Heart left ventricle (tissue), 16 donors: Measurements from ENCODE around the gene CYB5D1. TPM values are rescaled to one million over a fixed set of nuclear protein-coding genes. Genes with fewer than 3 reads are reported as not detected.

Source experiments
- ATAC-seq, 4 donors: fragments of 200-7000 bp; cut with Tn5 transposase; one replicate each; pipeline ENCODE4 v1.9.1; 2020 to 2022; ENCODE audit warnings: moderate library complexity in 4 of 4, mild to moderate bottlenecking in 3 of 4, moderate number of reproducible peaks in 1 of 4
- DNase-seq, 5 donors: peaks; one replicate each; pipeline ENCODE4 v3.0.0-alpha.2; 2020
- H3K27ac ChIP-seq, 12 donors: fragments of 200-600 bp; sonication (generic) in 4 of 12; one replicate each; pipeline versions ENCODE4 v1.5.0 to v1.8.0; 2016 to 2022; ENCODE audit warnings: mild to moderate bottlenecking in 2 of 12
- H3K27me3 ChIP-seq, 9 donors: fragments of 200-600 bp; sonication (generic) in 2 of 9; one replicate each; pipeline versions ENCODE4 v1.5.1 to v1.8.0; 2016 to 2022; ENCODE audit warnings: mild to moderate bottlenecking in 3 of 9
- H3K36me3 ChIP-seq, 9 donors: fragments of 200-600 bp; sonication (generic) in 2 of 9; one replicate each; pipeline versions ENCODE4 v1.5.0 to v1.8.0; 2018 to 2022; ENCODE audit warnings: mild to moderate bottlenecking in 2 of 9
- H3K4me1 ChIP-seq, 12 donors: fragments of 200-600 bp; sonication (generic) in 4 of 12; one replicate each; pipeline versions ENCODE4 v1.5.0 to v1.8.0; 2016 to 2022; ENCODE audit warnings: mild to moderate bottlenecking in 3 of 12
- H3K4me3 ChIP-seq, 12 donors: fragments of 200-600 bp; sonication (generic) in 4 of 12; one replicate each; pipeline versions ENCODE4 v1.5.0 to v1.8.0; 2017 to 2022; ENCODE audit warnings: mild to moderate bottlenecking in 9 of 12, moderate library complexity in 4 of 12
- H3K9me3 ChIP-seq, 12 donors: fragments of 200-600 bp; sonication (generic) in 4 of 12; one replicate each; pipeline versions ENCODE4 v1.5.0 to v1.8.0; 2016 to 2022; ENCODE audit warnings: mild to moderate bottlenecking in 1 of 12
- CTCF ChIP-seq, 12 donors: fragments of 200-600 bp; sonication (generic) in 4 of 12; IDR thresholded peaks; one replicate each; pipeline versions ENCODE4 v1.5.0 to v1.8.0; 2018 to 2022; ENCODE audit warnings: antibody characterized with exemption in 12 of 12, mild to moderate bottlenecking in 5 of 12
- POLR2A ChIP-seq, 2 donors: fragments of 450-650 bp; IDR thresholded peaks; one replicate each; pipeline ENCODE4 v1.6.1; 2017; ENCODE audit warnings: antibody characterized with exemption in 2 of 2, mild to moderate bottlenecking in 2 of 2, moderate library complexity in 2 of 2
- WGBS, 4 donors: extraction: QIAGEN DNeasy Blood & Tissue Kit in 2 of 4; methylation state at CpG; one replicate each; pipeline versions ENCODE4 v1.1.5 to v1.1.7; 2013 to 2018; 5-methylcytosine and 5-hydroxymethylcytosine counted together
- intact Hi-C, 10 donors: fragments of 100-400 bp; cut with DNase I; formaldehyde crosslinking; loops; one replicate each; pipeline versions ENCODE4 v1.11.1 to v1.14.2; 2022
- polyA plus RNA-seq, 2 donors: library from polyadenylated mRNA; stranded (reverse); fragments of 200-250 nt; gene quantifications; one replicate each; pipeline ENCODE4 v1.2.3, GENCODE V29; 2013
- total RNA-seq, 9 donors: library from RNA; depleted of rRNA in 2 of 9; stranded (reverse); fragments of >200 nt in 2 of 9; fragmentation: NEBNext Ultra II Directional in 3 of 9; extraction: Animal tissue kit (Norgen Biotek cat#: 25700) in 3 of 9; gene quantifications; one replicate each; pipeline versions ENCODE4 v1.1.0 to v1.2.4, GENCODE V29; 2016 to 2023
- donor health status: ischemic (EF 13 %, LVEDD 7.1; RV severe dilation, severe dysfunction).
- donor health status: healthy with polysubstance abuse.
- donor health status: DM: no; HTN: yes; CAD: no.
- donor health status: DM: no; HTN: no; CAD: no.
- donor health status: ischemic (EF 25% LVEDD 6.9; RV normal size, moderate dysfunction).
- donor health status: ischemic (EF 25% LVEDD 5.7; RV mildly dilated, moderate dysfunction).
- donor health status: healthy.
- donor health status: DM: yes; HTN: yes; CAD: no.
- donor health status: ischemic (EF 35%, LVEDD 5.7; RV mildly dilated, moderate dysfunction).
- donor health status: nonischemic (EF 11% LVEDD 7.7; RV severe dilation, severe dysfunction).
- donor health status: DM: yes; HTN: yes; CAD: no.
- donor health status: PGD.
- donor health status: ischemic (EF 29% LVEDD 5.4; RV normal size, mild dysfunction).
- donor health status: nonischemic (EF 23%, LVEDD 6.1; RV moderate dilation, normal function).

CYB5D1 gene
- total and polyA plus RNA-seq, 11 donors: 9.3 to 20.4 (median 15.5) TPM

DNA sequence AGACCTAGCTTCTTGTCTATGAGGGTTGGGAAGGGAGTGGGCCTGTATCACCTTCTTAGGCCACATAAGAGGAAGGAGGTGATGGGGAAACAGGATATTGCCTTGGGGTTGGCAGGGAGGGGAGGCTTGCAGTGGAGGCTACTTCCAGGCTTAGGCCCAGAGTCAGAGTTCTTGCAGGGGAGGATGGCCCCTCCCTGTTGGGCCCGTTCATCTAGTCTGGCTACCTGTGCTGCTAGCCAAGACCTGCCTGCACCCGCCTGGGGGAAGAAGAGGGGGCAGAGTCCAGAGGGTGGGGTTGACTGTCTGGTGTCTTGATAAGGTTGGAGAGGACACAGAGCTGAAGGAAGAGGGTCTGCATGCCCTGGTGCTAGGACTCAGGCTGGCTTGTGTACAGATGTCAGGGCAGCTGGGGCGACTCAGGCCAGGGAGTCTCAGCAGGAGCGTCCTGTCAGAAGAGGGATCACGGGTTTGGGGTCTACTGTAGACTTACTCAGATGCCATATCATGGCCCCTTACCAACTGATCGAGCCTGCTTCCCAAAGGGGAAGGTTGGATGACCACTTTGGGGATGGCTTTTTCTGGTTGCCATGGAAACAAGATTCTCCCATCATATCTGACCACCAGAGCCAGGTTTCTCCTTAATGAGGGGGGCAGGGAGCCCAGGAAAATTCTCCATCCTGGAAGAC is 18.5 kb upstream of the CYB5D1 start:
- Histone ChIP-seq H3K36me3 (peaks cover 0 to 12% (median 4%) of the 10 kb centered on the region in 9 donors), H3K27me3 (no peaks in the 10 kb centered on the region), H3K27ac (peak overlapping the region in 8 of 12 donors; percentile 22 to 99 (median 51)), H3K4me1 (peaks cover 5 to 80% (median 48%) of the 10 kb centered on the region in 12 donors), H3K9me3 (no peaks in the 10 kb centered on the region), H3K4me3 (peak overlapping the region in 2 of 12 donors; percentile 6 to 35)
- intact Hi-C loops: loop anchor here in 2 of 10 donors (5.0 kb wide), 2 partner anchors 152 to 298 kb away; partner anchors contain the start of genes TP53 (in 1 of the 2) and WRAP53 (in 1 of the 2)
- DNase-seq (peak in 1 of 5 donors; percentile 29), ATAC-seq (no peak)
- 58 to 68% (median 62%) methylated on average over 6 of the region's 6 CpGs for WGBS, 4 donors
- TF ChIP-seq CTCF (IDR thresholded peaks at IDR 0.05) (no peak), POLR2A (IDR thresholded peaks at IDR 0.05) (no peak)

- Histone ChIP-seq H3K4me1 (peaks cover 5 to 82% (median 49%) of the 10 kb centered on the region in 12 donors), H3K9me3 (no peaks in the 10 kb centered on the region), H3K4me3 (peak overlapping the region in 1 of 12 donors; percentile 2), H3K36me3 (peaks cover 0 to 12% (median 4%) of the 10 kb centered on the region in 9 donors), H3K27me3 (no peaks in the 10 kb centered on the region), H3K27ac (peak overlapping the region in 6 of 12 donors; percentile 25 to 99 (median 96))
- TF ChIP-seq POLR2A (IDR thresholded peaks at IDR 0.05): no peak
- TF ChIP-seq CTCF (IDR thresholded peaks at IDR 0.05): no peak
- 46 to 55% (median 48%) methylated on average over 2 of the region's 2 CpGs for WGBS, 4 donors
- DNase-seq: no peak
- no peak for ATAC-seq
- intact Hi-C loops: loop anchor here in 5 of 10 donors (5.0 to 10.0 kb wide), 8 partner anchors 153 to 605 kb away; partner anchors contain the start of genes PER1 (in 2 of the 5), CHRNB1 (in 1 of the 5), DVL2 (in 1 of the 5) and GABARAP (in 1 of the 5)
These were observed 17.9 kb upstream of the CYB5D1 start for GRCh38 chr17:7839876-7840261.

- no peaks in the 10 kb centered on the region for H3K27me3 ChIP-seq
- H3K9me3 ChIP-seq: no peaks in the 10 kb centered on the region
- ATAC-seq (no peak), DNase-seq (no peak)
- H3K4me1 ChIP-seq: peaks cover 6 to 83% (median 55%) of the 10 kb centered on the region in 12 donors
- H3K4me3 ChIP-seq: peak overlapping the region in 1 of 12 donors; percentile 88
- peaks cover 0 to 17% (median 5%) of the 10 kb centered on the region in 9 donors for H3K36me3 ChIP-seq
- intact Hi-C loops: loop anchor here in 4 of 10 donors (5.0 to 10.0 kb wide), 6 partner anchors 304 to 606 kb away; partner anchors contain the start of genes PER1 (in 2 of the 4), CHRNB1 (in 1 of the 4), DVL2 (in 1 of the 4) and GABARAP (in 1 of the 4)
- WGBS, 4 donors: 49 to 80% (median 55%) methylated on average over 1 of the region's 1 CpG
- TF ChIP-seq POLR2A (IDR thresholded peaks at IDR 0.05) (no peak), CTCF (IDR thresholded peaks at IDR 0.05) (no peak)
- H3K27ac ChIP-seq: peak overlapping the region in 7 of 12 donors; percentile 95 to 99 (median 97)
These were observed 17.4 kb upstream of the CYB5D1 start for GRCh38 chr17:7840441-7840840.

GRCh38 chr17:7840875-7841274 is 16.9 kb upstream of the CYB5D1 start:
- Histone ChIP-seq H3K27me3 (no peaks in the 10 kb centered on the region), H3K9me3 (no peaks in the 10 kb centered on the region), H3K27ac (peak overlapping the region; percentile 66 to 99 (median 95)), H3K4me3 (peak overlapping the region in 8 of 12 donors; percentile 71 to 88 (median 80)), H3K36me3 (peaks cover 0 to 21% (median 9%) of the 10 kb centered on the region in 9 donors), H3K4me1 (peaks cover 11 to 85% (median 59%) of the 10 kb centered on the region in 12 donors)
- WGBS, 4 donors: 73 to 88% (median 76%) methylated on average over 1 of the region's 1 CpG
- TF ChIP-seq CTCF (IDR thresholded peaks at IDR 0.05) (no peak), POLR2A (IDR thresholded peaks at IDR 0.05) (no peak)
- DNase-seq (no peak), ATAC-seq (no peak)
- intact Hi-C loops: loop anchor here in 4 of 10 donors (5.0 to 10.0 kb wide), 6 partner anchors 304 to 606 kb away; partner anchors contain the start of genes PER1 (in 2 of the 4), CHRNB1 (in 1 of the 4), DVL2 (in 1 of the 4) and GABARAP (in 1 of the 4)
